NCI-H524 (cell line): ENCODE measurements around the gene POLR2E.

ENCODE experiments used
- DNase-seq, 2 experiments: peaks; one replicate each; lab custom pipeline; 2025; lab: John Stamatoyannopoulos, UW

Gene POLR2E

DNA sequence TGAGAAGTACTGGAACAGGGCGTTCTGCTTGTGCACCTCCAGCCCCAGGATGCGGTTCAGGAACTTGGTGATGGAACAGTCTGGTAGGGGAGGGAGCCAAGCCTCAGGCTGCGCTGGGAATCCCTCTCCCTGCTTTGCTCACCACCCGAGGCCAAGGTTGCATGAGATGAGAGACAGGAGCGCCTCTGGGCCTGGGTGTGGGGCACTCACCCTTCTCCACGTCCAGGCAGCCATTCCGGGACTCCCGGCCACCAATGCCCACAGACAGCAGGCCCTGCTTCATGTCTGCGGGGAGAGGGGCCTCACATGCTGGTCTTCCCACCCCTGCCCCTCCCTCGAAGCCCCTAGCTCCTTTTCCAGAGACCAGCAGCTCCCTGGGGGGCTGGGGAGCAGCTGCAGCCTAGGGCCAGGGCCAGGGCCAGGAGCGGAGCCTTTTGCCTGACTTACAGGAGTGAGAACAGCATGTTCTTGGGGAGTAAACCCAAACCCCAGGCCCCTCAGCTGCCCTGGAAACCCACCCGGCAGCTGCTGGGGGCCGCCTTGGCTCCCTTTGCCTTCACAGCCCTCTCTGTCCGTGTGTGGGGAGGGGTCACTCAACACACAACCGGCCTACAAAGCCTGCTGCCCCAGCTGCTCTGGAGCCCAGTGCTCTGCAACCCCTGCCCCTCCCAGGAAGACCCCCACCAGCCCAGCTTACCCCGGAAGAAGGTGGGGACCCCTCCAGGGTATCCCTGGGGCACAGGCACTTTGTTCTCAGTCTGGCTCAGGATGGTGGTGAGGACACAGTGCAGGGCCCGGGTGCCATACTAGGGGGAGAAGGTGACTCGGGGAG, 15.8 kb upstream of the POLR2E start:
- no peak for DNase-seq

- DNase-seq, result no peak
Measured at GRCh38 chr19:1109697-1110671, 14.8 kb upstream of the POLR2E start.

DNA sequence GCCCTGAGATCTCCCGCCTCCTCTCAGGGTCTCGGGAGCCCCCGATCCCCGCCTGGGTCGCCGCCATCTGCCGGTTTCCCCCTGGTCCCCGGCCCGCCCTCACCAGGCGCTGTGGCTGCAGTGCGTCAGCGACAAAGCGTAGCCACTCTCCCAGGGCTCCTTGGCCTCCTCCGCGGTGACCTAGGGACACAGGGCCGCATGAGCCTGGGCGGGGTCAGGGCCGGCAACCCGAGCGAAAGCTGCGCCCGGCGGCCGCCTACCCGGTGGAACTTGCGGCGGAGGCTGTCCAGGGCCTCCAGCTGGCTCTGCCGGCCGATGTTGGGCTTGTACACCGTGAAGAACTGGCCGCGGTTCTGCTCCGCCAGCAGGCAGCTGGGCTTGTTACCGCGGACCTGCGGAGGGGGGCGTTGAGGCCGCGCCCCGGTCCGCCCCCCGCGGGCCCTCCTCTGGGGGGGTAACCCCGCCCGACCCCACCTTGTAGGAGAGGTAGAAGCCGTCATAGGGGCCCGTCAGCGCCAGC, 13.9 kb upstream of the POLR2E start:
- no peak for DNase-seq

- no peak for DNase-seq
Measured at GRCh38 chr19:1108291-1109031, 13.3 kb upstream of the POLR2E start.

GRCh38 chr19:1107661-1108261, 12.6 kb upstream of the POLR2E start:
- DNase-seq, result no peak

DNA sequence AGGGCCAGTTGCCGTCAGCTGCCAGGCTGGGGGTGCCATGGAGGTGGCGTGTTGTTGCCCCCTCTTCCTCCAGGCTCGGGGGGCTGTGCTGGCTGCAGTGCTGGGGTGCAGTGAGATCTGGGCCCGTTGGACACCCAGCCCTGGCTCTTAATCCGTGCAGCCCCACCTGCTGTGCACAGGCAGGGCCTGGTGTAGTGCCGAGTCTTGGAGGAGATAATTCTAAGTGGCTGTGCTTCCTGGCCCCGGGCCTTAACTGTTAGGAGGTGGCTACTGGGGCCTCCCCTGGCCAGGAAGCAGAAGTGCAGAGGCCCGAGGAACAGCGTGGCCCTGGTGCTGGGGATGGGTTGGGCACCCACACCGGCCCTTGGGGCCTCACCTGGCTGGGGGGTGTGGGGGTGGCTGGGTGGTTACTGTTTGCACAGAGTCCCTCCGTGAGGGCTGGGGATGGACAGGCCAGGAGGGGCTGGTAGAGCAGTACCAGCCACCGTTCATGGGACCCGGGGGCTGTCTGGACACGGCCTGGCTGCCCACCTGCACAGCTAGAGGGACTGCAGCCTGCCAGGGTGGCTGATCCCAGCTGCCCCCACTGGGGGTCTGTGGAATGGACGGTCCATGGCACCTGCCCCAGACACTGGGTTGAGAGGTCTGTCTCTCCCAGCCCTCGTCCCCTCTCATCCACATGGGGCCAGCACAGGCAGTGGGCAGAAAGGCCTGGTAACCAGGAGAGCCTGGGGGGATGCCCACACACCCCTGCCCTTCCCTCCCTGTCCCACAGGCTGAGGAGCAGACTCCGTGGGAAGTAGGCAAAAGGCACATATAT, 11.9 kb upstream of the POLR2E start:
- peak in 1 of 2 experiments; percentile 44 for DNase-seq

- DNase-seq, result no peak
Measured at GRCh38 chr19:1105873-1106840, 11.0 kb upstream of the POLR2E start.

- no peak for DNase-seq
Measured at GRCh38 chr19:1105008-1105872, 10.1 kb upstream of the POLR2E start.

- peak in 1 of 2 experiments; percentile 58 for DNase-seq
Measured at GRCh38 chr19:1104311-1105007, 9.3 kb upstream of the POLR2E start.

DNA sequence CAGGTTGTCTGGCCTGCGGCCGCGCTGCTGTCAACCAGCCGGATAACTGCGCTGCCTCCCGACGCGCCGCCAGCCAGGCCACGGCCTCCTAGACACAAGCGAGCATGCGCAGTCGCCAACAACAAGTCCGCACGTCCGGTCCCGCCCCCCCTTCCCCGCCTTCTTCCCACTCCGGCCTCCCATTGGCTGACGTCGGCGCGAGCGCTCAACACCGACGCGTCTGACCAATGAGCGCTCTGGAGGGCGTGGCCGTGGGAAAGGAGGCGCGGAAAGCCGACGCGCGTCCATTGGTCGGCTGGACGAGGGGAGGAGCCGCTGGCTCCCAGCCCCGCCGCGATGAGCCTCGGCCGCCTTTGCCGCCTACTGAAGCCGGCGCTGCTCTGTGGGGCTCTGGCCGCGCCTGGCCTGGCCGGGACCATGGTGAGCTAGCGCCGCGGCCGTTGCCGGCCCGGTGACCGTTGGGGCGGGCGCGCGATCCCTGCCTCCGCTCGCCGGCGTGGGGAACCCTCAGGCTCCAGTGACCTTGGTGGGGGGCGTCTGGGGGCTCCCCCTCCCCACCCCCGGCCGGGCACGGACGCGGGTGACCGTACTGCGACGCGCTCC, 8.6 kb upstream of the POLR2E start, which contains the start of gene GPX4:
TSS of gene GPX4 (plus strand) at position 287 of the 603 bp plus-strand sequence. CDS start at position 337, 50 bp downstream.
- DNase-seq, result peak; percentile 99 to 100

DNA sequence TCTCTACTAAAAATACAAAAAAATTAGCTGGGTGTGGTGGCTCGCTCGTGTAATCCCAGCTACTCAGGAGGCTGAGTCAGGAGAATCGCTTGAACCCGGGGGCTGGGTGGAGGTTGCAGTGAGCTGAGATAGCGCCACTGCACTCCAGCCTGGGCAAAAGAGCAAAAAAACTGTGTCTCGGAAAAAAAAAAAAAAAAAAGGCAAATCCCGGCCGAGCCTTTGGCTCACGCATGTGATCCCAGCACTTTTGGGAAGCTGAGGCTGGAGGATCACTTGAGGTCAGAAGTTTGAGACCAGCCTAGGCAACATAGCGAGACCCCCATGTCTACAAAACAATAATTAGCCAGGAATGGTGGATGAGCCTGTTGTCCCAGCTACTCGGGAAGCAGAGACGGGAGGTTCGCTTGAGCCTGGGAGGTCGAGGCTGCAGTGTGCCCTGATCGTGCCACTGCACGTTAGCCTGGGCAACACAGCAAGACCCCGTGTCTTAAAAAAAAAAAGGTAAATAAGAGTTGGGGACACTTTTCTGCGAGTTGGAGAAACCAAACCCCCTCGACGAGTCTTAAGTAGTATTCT, 8.0 kb upstream of the POLR2E start:
- no peak for DNase-seq

- DNase-seq, result no peak
Measured at GRCh38 chr19:1102407-1103131, 7.4 kb upstream of the POLR2E start.

DNA sequence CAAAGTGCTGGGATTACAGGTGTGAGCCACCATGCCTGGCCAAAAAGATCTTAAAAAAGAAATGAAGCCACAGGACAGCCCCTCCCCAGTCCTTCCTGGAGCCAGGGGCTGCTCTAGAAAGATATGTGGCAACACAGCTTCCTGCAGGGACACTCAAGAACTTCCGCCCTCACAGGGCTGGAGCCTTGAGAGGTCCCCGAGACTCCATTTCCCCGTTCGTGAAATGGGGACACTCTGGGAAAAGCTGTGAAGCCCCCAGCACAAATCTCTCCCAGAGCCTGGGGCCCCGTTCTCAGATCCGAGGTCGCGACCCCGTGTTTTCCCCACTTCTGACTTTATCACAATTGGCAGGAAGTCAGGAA, 6.1 kb upstream of the POLR2E start:
- no peak for DNase-seq

DNA sequence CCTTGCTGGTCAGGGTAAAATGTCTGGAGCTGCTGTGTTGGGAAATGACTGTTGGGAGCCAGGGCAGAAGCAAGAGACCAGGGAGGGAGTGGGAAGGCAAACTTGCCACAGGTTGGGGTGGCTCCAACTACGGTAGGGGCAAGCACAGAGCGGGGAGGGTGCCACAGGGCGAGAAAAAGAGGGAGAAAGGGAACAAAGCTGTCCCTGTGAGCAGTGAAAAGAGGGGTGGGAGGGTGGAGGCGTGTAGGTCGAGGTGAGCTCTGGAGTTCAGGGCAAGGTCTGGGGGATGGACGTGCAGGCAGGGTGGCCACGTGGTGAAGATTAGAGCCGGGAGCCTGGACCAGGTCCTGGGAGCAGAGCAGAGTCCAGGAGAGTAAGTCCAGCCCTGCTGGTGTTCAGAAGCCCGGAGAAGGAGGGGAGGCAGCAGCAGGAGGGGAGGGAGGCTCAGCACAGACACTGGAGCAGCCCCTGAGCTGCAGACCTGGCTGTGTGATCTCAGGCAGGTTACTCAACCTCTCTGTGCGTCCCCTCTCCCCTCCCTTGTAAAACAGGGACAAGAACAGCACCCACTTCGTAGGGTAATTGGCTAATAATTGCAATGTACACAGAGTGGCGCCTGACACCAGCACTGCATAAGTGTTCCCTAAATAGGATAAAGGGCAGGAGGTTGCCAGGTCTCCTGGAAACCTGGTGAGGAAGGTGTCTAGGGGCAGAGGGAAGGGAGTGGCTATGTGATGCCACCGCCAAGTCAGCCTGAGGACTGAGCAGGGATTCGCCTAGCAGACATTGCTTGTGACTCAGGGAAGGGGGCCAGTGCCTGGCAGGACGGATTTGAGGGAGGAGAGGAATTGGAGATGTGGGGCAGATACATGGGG, 3.2 kb upstream of the POLR2E start:
- DNase-seq, result no peak

DNA sequence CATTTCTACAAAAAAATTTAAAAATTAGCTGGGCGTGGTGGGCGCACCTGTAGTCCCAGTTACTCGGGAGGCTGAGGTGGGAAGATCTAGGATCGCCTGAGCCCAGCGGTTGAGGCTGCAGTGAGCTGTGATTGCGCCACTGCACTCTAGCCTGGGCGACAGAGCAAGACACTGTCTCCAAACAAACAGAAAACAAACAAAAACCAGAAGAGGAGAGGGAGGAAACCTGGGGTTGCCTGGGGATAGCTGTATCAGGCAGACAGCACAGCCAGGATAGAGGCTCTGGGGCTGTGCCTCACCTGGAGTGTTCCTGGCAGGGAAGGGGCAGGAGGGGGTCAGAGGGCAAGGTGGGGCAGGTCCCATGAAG, 2.6 kb upstream of the POLR2E start:
- DNase-seq, result no peak
